Measurements from ENCODE around the gene ARHGAP5. TPM values are rescaled to one million over a fixed set of nuclear protein-coding genes. Genes with fewer than 3 reads are reported as not detected.

The ARHGAP5 gene
- total RNA-seq, 4 donors from 2014 or later, result 101 to 124 (median 102) TPM

DNA sequence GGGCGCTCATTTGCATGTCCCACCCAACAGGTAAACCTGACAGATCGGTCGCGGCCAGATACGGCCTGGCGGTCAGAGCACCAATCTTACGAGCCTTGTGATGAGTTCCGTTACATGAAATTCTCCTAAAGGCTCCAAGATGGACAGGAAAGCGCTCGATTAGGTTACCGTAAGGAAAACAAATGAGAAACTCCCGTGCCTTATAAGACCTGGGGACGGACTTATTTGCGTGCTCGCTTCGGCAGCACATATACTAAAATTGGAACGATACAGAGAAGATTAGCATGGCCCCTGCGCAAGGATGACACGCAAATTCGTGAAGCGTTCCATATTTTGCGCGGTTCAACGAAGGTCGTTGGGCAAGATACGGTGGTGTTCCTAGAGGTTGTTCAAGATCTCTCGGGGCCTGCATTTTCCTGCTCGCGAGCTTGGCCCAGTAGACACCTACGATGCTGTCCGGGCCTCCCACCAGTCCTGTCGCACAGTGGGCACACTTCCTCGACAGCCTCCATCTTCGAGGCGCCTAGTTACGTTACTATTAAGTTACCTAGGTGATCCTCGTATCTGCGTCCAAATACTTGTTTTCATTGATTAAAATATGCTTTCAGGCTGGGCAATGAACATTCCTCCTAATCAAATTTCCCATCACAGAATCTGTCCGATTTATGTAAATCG lies 124.8 kb downstream of the ARHGAP5 start, which contains the start of gene RNU6-7:
Gene RNU6-7, plus strand, starts transcription at position 230 of the 675 bp plus-strand sequence.
- TF ChIP-seq, protein P1, sequence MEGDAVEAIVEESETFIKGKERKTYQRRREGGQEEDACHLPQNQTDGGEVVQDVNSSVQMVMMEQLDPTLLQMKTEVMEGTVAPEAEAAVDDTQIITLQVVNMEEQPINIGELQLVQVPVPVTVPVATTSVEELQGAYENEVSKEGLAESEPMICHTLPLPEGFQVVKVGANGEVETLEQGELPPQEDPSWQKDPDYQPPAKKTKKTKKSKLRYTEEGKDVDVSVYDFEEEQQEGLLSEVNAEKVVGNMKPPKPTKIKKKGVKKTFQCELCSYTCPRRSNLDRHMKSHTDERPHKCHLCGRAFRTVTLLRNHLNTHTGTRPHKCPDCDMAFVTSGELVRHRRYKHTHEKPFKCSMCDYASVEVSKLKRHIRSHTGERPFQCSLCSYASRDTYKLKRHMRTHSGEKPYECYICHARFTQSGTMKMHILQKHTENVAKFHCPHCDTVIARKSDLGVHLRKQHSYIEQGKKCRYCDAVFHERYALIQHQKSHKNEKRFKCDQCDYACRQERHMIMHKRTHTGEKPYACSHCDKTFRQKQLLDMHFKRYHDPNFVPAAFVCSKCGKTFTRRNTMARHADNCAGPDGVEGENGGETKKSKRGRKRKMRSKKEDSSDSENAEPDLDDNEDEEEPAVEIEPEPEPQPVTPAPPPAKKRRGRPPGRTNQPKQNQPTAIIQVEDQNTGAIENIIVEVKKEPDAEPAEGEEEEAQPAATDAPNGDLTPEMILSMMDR (IDR thresholded peaks at IDR 0.05; ENCODE audit: low read depth), result no peak

DNA sequence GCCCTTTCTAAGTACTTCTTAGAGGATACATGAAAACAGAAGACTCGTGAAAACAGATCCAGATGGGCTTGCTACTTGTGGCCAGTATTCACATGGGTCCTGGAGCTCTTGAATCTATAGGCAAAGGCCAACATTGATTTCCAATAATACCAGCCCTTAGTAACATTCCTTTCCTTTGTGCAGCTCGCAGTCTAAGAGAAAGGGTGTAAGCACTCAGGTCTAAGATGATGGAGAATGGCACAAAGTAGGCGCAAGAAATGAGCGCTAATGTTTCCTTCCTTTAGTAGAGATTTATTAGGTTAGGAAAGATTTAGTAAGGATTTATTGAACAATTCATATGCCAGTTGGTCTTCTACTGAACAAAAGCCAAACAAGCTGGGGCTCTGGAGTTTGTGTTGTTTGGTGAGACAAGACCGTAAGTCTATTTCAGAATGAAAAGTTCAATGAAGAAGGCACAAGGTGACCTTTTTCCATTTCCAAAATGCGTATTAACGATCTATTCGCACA lies 125.4 kb downstream of the ARHGAP5 start:
- TF ChIP-seq, protein P1 (IDR thresholded peaks at IDR 0.05; ENCODE audit: low read depth), result no peak

DNA sequence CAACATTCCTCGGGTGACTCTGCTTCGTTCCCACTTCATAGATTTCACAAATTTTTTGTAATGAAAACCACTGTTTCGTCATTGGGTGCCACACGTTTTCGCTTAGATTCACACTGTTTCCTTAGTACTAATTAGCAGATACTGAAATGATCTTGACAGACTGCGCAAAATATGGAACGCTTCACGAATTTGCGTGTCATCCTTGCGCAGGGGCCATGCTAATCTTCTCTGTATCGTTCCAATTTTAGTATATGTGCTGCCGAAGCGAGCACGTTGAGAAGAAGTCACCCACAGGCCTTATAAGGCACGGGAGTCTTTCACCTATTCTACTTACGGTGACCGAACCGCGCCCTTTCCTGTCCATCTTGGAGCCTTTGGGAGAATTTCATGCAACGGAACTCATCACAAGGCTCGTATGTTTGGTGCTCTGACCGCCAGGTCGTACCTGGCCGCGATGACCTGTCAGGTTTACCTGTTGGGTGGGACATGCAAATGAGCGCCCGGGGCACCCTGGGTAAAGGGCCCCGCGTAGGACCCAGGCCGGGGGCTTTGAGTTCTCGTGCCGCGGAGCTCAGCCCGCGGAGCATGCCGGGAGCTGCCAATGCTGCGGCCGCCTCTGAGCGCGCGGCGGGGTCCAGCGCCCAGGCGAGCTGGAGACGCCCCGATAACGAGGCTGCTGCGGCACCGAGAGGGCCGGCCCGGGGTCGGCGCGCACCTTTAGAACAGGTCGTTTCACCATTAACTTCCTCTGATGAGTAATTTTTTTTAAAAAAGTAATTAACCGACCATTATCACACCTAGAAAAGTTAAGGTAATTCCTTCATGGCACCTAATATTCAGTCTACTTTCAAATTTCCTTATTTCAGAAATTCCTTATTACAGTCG lies 126.1 kb downstream of the ARHGAP5 start, which contains the start of gene RNU6-8:
Gene RNU6-8, minus strand, starts transcription at position 272 of the 885 bp plus-strand sequence.
- TF ChIP-seq, protein P1 (IDR thresholded peaks at IDR 0.05; ENCODE audit: low read depth), result no peak

- TF ChIP-seq, protein P1 (IDR thresholded peaks at IDR 0.05; ENCODE audit: low read depth), result no peak
Observed at GRCh38 chr14:32203928-32204357, 126.8 kb downstream of the ARHGAP5 start.

GRCh38 chr14:32205554-32205953 lies 128.4 kb downstream of the ARHGAP5 start:
- TF ChIP-seq, protein P1 (IDR thresholded peaks at IDR 0.05; ENCODE audit: low read depth), result no peak

- TF ChIP-seq, protein P1 (IDR thresholded peaks at IDR 0.05; ENCODE audit: low read depth), result no peak
Observed at GRCh38 chr14:32205984-32206383, 128.9 kb downstream of the ARHGAP5 start.

GRCh38 chr14:32206552-32206951 lies 129.4 kb downstream of the ARHGAP5 start:
- TF ChIP-seq, protein P1 (IDR thresholded peaks at IDR 0.05; ENCODE audit: low read depth), result no peak

All from subcutaneous adipose tissue (tissue), 4 donors.